Neural cell (in vitro differentiated cells): ENCODE results near the gene KCNA3.

Experiments
- CTCF ChIP-seq: fragments of 450-650 bp; IDR thresholded peaks from 2 replicates; pipeline ENCODE4 v1.5.1; 2014; ENCODE audit warnings: antibody characterized with exemption, mild to moderate bottlenecking, moderate library complexity; ENCODE audit not compliant: poor library complexity, severe bottlenecking
- EP300 ChIP-seq: fragments of 450-650 bp; conservative IDR thresholded peaks from 2 replicates; pipeline ENCODE4 v1.6.1; 2014; ENCODE audit warnings: antibody characterized with exemption, mild to moderate bottlenecking, moderate library complexity; ENCODE audit not compliant: poor library complexity, severe bottlenecking
- EZH2 ChIP-seq: fragments of 200-600, 300-800 bp; shearing (Covaris generic), sonication (generic); IDR thresholded peaks from 2 replicates; pipeline ENCODE4 v1.6.1; 2014; ENCODE audit warnings: antibody characterized with exemption, low read length, borderline replicate concordance, mild to moderate bottlenecking; ENCODE audit not compliant: insufficient read depth, poor library complexity, severe bottlenecking
- RAD21 ChIP-seq: fragments of 450-650 bp; conservative IDR thresholded peaks from 2 replicates; pipeline ENCODE4 v1.6.1; 2014; ENCODE audit warnings: antibody characterized with exemption, mild to moderate bottlenecking, moderate library complexity
- REST ChIP-seq: IDR thresholded peaks from 2 replicates; pipeline ENCODE4 v1.6.1; 2012; ENCODE audit warnings: borderline replicate concordance
- TAF1 ChIP-seq: IDR thresholded peaks from 2 replicates; pipeline ENCODE4 v1.6.1; 2012; ENCODE audit warnings: low read depth

- TF ChIP-seq REST (no peak), CTCF (no peak), TAF1 (no peak), RAD21 (no peak), EZH2 (no peak), EP300 (no peak)
These were observed 26.3 kb downstream of the KCNA3 start for GRCh38 chr1:110648417-110648816.
